Measurements from ENCODE around the gene BHLHE23.

DNA sequence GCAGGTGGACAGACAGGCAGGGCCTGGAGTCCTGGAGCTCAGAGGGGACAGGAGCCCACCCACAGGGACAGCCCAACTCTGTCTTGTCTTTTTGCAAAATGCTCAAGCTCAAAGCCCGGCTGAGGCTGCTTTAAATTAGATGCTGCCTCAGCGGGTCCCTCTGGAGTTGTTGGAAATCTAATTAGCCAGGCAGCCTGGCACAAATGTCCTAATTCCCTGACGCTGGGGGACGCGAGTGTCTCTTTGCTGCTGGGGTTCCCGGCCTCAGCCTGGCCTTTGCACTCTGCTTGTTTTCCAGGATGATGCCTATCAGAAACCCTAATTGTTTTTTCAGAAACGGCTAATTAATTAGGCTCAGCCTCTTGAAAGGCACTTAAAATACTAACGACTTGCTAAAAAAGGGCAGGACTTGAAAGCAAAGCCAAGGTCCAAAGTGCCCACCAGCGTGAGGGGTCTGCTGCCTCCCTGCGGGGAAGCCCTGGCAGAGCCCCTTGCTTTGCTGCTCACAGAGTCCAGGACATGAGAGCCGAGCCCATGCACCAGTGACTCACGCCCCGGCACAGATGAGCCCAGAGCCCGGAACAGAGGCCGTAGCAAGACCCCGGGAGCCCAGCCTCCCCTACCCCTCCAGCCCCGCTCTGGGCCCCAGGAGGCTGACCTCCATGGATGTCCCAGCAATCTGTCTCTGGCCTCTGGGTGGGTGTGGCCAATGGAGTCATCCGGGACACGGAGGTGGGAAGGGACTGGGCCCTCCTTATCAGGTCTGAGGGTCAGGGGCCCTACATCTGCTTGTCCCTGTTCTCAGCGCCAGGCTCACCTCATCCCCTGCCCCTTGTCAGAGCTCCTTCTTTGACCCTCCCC lies 46.0 kb upstream of the BHLHE23 start:
- TF ChIP-seq POLR2AphosphoS5 (IDR thresholded peaks at IDR 0.05; ENCODE audit: low read depth, low read length): no peak
- TF ChIP-seq TAF1 (IDR thresholded peaks at IDR 0.05; ENCODE audit: borderline replicate concordance, insufficient read depth, low read length): no peak
- TF ChIP-seq REST (IDR thresholded peaks at IDR 0.05; ENCODE audit: insufficient read depth in 1 of 2, low read depth in 2 of 2, low read length in 2 of 2): no peak
